ENCODE results near the gene P3H3.

The P3H3 gene

GRCh38 chr12:6807170-6807569 lies 21.0 kb upstream of the P3H3 start:
- no peak overlapping the region for H3K27ac ChIP-seq (ENCODE audit: low read length)
- H3K27me3 ChIP-seq (ENCODE audit: control insufficient read depth, insufficient read depth, low read length) = no peaks in the 10 kb centered on the region
- H3K4me1 ChIP-seq (ENCODE audit: control insufficient read depth, insufficient read depth, low read length) = no peaks in the 10 kb centered on the region
- no CpG with 5 or more reads among the region's 1 CpG for WGBS (ENCODE audit: insufficient coverage, insufficient read length)
- H3K9me3 ChIP-seq (ENCODE audit: control insufficient read depth, insufficient read depth, low read length) = no peaks in the 10 kb centered on the region
- H3K36me3 ChIP-seq (ENCODE audit: control insufficient read depth, insufficient read depth, low read length) = no peaks in the 10 kb centered on the region
- H3K4me3 ChIP-seq (ENCODE audit: low read length) = no peak overlapping the region
- no peak for DNase-seq (ENCODE audit: low read depth, low spot score)

DNA sequence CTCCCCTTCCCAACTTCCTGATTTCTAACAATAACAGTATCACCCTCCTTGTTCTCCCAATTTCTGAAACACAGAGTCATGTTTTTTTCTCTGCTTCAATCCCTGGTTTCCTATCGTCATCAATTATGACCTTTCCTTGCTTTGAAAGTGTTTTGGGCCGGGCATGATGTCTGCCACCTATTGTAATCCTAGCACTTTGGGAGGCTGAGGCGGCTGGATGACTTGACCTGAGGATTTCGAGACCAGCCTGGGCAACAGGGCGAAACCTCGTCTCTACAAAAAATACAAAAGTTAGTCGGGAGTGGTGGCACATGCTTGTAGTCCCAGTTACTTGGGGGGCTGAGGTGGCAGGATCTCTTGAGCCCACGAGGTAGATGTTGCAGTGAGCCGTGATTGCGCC lies 19.2 kb upstream of the P3H3 start:
- Histone ChIP-seq H3K36me3 (ENCODE audit: control insufficient read depth, insufficient read depth, low read length) (no peaks in the 10 kb centered on the region), H3K27me3 (ENCODE audit: control insufficient read depth, insufficient read depth, low read length) (no peaks in the 10 kb centered on the region), H3K4me3 (ENCODE audit: low read length) (no peak overlapping the region), H3K27ac (ENCODE audit: low read length) (no peak overlapping the region), H3K9me3 (ENCODE audit: control insufficient read depth, insufficient read depth, low read length) (no peaks in the 10 kb centered on the region), H3K4me1 (ENCODE audit: control insufficient read depth, insufficient read depth, low read length) (no peaks in the 10 kb centered on the region)
- DNase-seq (ENCODE audit: low read depth, low spot score) = no peak
- WGBS (ENCODE audit: insufficient coverage, insufficient read length) = no CpG with 5 or more reads among the region's 10 CpGs

DNA sequence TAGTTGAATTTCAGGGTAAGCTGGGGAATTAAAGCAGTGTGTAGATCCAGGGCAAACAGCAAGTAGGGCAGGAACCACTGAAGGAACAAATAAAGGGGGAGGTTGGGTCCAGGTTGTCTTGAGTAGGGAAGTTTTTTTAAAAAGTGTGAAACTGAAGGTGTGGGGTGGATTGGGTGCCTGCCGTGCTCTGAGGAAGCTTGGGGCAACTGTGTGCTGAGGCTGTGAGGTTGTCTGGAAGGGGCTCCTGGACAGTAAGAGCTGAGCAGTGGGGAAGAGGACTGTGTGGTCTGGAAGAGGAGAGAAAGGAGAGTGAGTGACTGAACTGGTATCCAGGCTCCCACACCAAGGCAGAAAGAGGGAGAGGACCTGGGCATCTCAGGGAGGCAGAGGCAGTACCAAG lies 17.4 kb upstream of the P3H3 start:
- Histone ChIP-seq H3K4me3 (ENCODE audit: low read length) (no peak overlapping the region), H3K4me1 (ENCODE audit: control insufficient read depth, insufficient read depth, low read length) (no peaks in the 10 kb centered on the region), H3K9me3 (ENCODE audit: control insufficient read depth, insufficient read depth, low read length) (no peaks in the 10 kb centered on the region), H3K27me3 (ENCODE audit: control insufficient read depth, insufficient read depth, low read length) (no peaks in the 10 kb centered on the region), H3K36me3 (ENCODE audit: control insufficient read depth, insufficient read depth, low read length) (no peaks in the 10 kb centered on the region), H3K27ac (ENCODE audit: low read length) (no peak overlapping the region)
- no peak for DNase-seq (ENCODE audit: low read depth, low spot score)
- no CpG with 5 or more reads among the region's 1 CpG for WGBS (ENCODE audit: insufficient coverage, insufficient read length)

- no peak for DNase-seq (ENCODE audit: low read depth, low spot score)
- no peak overlapping the region for H3K27ac ChIP-seq (ENCODE audit: low read length)
- no peaks in the 10 kb centered on the region for H3K27me3 ChIP-seq (ENCODE audit: control insufficient read depth, insufficient read depth, low read length)
- no CpG with 5 or more reads among the region's 4 CpGs for WGBS (ENCODE audit: insufficient coverage, insufficient read length)
- H3K4me3 ChIP-seq (ENCODE audit: low read length) = no peak overlapping the region
- no peaks in the 10 kb centered on the region for H3K9me3 ChIP-seq (ENCODE audit: control insufficient read depth, insufficient read depth, low read length)
- no peaks in the 10 kb centered on the region for H3K36me3 ChIP-seq (ENCODE audit: control insufficient read depth, insufficient read depth, low read length)
- peaks cover 5% of the 10 kb centered on the region for H3K4me1 ChIP-seq (ENCODE audit: control insufficient read depth, insufficient read depth, low read length)
Measured at GRCh38 chr12:6813363-6813762, 14.8 kb upstream of the P3H3 start.

DNA sequence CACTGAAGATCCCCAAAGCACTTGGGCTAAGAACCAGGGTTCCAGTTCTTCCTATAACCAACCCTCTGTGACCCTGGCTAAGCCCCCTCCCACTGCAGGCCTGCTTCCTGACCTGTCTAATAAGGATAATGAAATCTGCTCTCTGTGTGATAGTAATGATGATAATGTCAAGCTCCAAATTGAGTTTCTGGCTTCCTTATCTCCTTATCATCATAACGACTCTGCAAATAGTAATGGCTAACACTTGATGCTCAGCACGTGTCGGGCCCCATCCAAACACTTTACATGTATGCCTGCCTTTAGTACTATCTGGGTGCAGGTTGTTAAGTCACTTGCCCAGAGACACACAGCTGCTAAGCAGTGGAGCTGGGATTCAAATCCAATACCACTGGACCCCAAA lies 11.6 kb upstream of the P3H3 start:
- no CpG with 5 or more reads among the region's 3 CpGs for WGBS (ENCODE audit: insufficient coverage, insufficient read length)
- H3K4me3 ChIP-seq (ENCODE audit: low read length) = no peak overlapping the region
- no peaks in the 10 kb centered on the region for H3K9me3 ChIP-seq (ENCODE audit: control insufficient read depth, insufficient read depth, low read length)
- H3K27ac ChIP-seq (ENCODE audit: low read length) = no peak overlapping the region
- H3K4me1 ChIP-seq (ENCODE audit: control insufficient read depth, insufficient read depth, low read length) = peaks cover 16% of the 10 kb centered on the region
- no peaks in the 10 kb centered on the region for H3K27me3 ChIP-seq (ENCODE audit: control insufficient read depth, insufficient read depth, low read length)
- H3K36me3 ChIP-seq (ENCODE audit: control insufficient read depth, insufficient read depth, low read length) = no peaks in the 10 kb centered on the region
- DNase-seq (ENCODE audit: low read depth, low spot score) = no peak

- no peaks in the 10 kb centered on the region for H3K27me3 ChIP-seq (ENCODE audit: control insufficient read depth, insufficient read depth, low read length)
- H3K4me1 ChIP-seq (ENCODE audit: control insufficient read depth, insufficient read depth, low read length) = peaks cover 16% of the 10 kb centered on the region
- H3K9me3 ChIP-seq (ENCODE audit: control insufficient read depth, insufficient read depth, low read length) = no peaks in the 10 kb centered on the region
- H3K36me3 ChIP-seq (ENCODE audit: control insufficient read depth, insufficient read depth, low read length) = no peaks in the 10 kb centered on the region
- H3K27ac ChIP-seq (ENCODE audit: low read length) = no peak overlapping the region
- H3K4me3 ChIP-seq (ENCODE audit: low read length) = no peak overlapping the region
- no peak for DNase-seq (ENCODE audit: low read depth, low spot score)
- WGBS (ENCODE audit: insufficient coverage, insufficient read length) = no CpG with 5 or more reads among the region's 8 CpGs
Measured at GRCh38 chr12:6817098-6817497, 11.1 kb upstream of the P3H3 start.

DNA sequence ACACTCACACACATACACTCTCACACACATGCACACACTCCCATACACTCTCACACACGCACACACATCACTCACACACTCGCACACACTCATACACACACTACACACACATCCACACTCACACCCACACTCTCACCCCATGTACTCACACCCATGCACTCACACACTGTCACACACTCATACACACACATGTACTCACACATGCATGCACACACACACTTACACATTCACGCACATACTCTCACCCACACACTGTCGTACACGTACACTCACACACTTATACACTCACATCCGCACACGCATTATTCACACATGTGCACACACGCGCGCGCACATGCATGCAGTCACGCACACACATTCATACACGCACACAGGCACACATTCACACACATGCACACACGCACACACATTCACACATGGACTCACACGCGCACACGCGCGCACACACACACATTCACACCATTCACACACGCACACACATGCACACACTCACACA lies 10.5 kb upstream of the P3H3 start:
- H3K4me3 ChIP-seq (ENCODE audit: low read length) = no peak overlapping the region
- H3K36me3 ChIP-seq (ENCODE audit: control insufficient read depth, insufficient read depth, low read length) = no peaks in the 10 kb centered on the region
- no peak overlapping the region for H3K27ac ChIP-seq (ENCODE audit: low read length)
- 100% methylated on average over 18 of the region's 20 CpGs for WGBS (ENCODE audit: insufficient coverage, insufficient read length)
- peaks cover 18% of the 10 kb centered on the region for H3K4me1 ChIP-seq (ENCODE audit: control insufficient read depth, insufficient read depth, low read length)
- H3K27me3 ChIP-seq (ENCODE audit: control insufficient read depth, insufficient read depth, low read length) = no peaks in the 10 kb centered on the region
- DNase-seq (ENCODE audit: low read depth, low spot score) = no peak
- H3K9me3 ChIP-seq (ENCODE audit: control insufficient read depth, insufficient read depth, low read length) = no peaks in the 10 kb centered on the region

- H3K4me1 ChIP-seq (ENCODE audit: control insufficient read depth, insufficient read depth, low read length) = peaks cover 18% of the 10 kb centered on the region
- H3K27ac ChIP-seq (ENCODE audit: low read length) = no peak overlapping the region
- no peak for DNase-seq (ENCODE audit: low read depth, low spot score)
- H3K36me3 ChIP-seq (ENCODE audit: control insufficient read depth, insufficient read depth, low read length) = no peaks in the 10 kb centered on the region
- H3K27me3 ChIP-seq (ENCODE audit: control insufficient read depth, insufficient read depth, low read length) = no peaks in the 10 kb centered on the region
- no peak overlapping the region for H3K4me3 ChIP-seq (ENCODE audit: low read length)
- no peaks in the 10 kb centered on the region for H3K9me3 ChIP-seq (ENCODE audit: control insufficient read depth, insufficient read depth, low read length)
- no CpG with 5 or more reads among the region's 10 CpGs for WGBS (ENCODE audit: insufficient coverage, insufficient read length)
Measured at GRCh38 chr12:6818222-6818621, 10.0 kb upstream of the P3H3 start.

DNA sequence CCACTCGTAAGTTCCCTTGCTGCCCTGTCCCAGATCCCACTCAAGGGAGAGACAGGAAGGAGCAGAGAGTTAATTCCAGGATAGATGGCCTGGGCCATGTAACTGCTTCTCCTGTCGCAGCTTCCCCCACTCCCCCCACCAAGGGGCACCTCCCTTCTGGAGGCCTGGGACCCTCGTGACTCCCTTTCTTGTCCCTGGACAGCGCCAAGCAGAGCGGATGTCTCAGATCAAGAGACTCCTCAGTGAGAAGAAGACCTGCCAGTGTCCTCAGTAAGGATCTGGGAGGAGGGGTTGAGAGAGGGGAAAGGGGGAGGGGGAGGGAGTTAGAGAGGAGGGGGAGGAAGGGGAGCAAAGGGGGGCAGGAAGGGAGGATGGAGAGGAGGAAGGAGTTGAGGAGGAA lies 9.6 kb upstream of the P3H3 start:
- Histone ChIP-seq H3K27me3 (ENCODE audit: control insufficient read depth, insufficient read depth, low read length) (no peaks in the 10 kb centered on the region), H3K27ac (ENCODE audit: low read length) (no peak overlapping the region), H3K36me3 (ENCODE audit: control insufficient read depth, insufficient read depth, low read length) (no peaks in the 10 kb centered on the region), H3K4me3 (ENCODE audit: low read length) (no peak overlapping the region), H3K9me3 (ENCODE audit: control insufficient read depth, insufficient read depth, low read length) (no peaks in the 10 kb centered on the region), H3K4me1 (ENCODE audit: control insufficient read depth, insufficient read depth, low read length) (peaks cover 19% of the 10 kb centered on the region)
- DNase-seq (ENCODE audit: low read depth, low spot score) = no peak
- WGBS (ENCODE audit: insufficient coverage, insufficient read length) = no CpG with 5 or more reads among the region's 5 CpGs

DNA sequence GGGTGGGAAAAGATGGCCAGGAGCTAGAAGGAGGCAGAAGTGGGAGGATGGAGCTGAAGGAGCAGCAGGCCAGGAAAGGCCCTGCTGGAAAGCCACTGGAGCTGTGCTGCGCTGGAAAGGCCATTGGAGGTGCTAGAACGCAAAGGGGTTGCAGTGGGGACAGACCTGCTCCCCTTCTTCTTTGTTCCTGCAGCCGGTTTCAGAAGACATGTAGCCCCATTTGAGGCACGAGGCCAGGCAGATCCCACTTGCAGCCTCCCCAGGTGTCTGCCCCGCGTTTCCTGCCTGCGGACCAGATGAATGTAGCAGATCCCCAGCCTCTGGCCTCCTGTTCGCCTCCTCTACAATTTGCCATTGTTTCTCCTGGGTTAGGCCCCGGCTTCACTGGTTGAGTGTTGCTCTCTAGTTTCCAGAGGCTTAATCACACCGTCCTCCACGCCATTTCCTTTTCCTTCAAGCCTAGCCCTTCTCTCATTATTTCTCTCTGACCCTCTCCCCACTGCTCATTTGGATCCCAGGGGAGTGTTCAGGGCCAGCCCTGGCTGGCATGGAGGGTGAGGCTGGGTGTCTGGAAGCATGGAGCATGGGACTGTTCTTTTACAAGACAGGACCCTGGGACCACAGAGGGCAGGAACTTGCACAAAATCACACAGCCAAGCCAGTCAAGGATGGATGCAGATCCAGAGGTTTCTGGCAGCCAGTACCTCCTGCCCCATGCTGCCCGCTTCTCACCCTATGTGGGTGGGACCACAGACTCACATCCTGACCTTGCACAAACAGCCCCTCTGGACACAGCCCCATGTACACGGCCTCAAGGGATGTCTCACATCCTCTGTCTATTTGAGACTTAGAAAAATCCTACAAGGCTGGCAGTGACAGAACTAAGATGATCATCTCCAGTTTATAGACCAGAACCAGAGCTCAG lies 8.8 kb upstream of the P3H3 start:
- Histone ChIP-seq H3K27ac (ENCODE audit: low read length) (no peak overlapping the region), H3K9me3 (ENCODE audit: control insufficient read depth, insufficient read depth, low read length) (no peaks in the 10 kb centered on the region), H3K36me3 (ENCODE audit: control insufficient read depth, insufficient read depth, low read length) (no peaks in the 10 kb centered on the region), H3K4me3 (ENCODE audit: low read length) (no peak overlapping the region), H3K27me3 (ENCODE audit: control insufficient read depth, insufficient read depth, low read length) (no peaks in the 10 kb centered on the region), H3K4me1 (ENCODE audit: control insufficient read depth, insufficient read depth, low read length) (peaks cover 19% of the 10 kb centered on the region)
- no peak for DNase-seq (ENCODE audit: low read depth, low spot score)
- whole genome bisulfite sequencing (ENCODE audit: insufficient coverage, insufficient read length) = no CpG with 5 or more reads among the region's 13 CpGs

DNA sequence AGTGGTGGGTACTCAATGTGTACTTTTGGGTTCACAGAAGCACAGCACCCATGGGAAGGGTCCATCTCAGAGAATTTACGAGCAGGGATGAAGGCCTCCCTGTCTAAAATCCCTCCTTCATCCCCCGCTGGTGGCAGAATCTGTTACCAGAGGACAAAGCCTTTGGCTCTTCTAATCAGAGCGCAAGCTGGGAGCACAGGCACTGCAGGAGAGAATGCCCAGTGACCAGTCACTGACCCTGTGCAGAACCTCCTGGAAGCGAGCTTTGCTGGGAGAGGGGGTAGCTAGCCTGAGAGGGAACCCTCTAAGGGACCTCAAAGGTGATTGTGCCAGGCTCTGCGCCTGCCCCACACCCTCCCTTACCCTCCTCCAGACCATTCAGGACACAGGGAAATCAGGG lies 8.0 kb upstream of the P3H3 start:
- Histone ChIP-seq H3K36me3 (ENCODE audit: control insufficient read depth, insufficient read depth, low read length) (no peaks in the 10 kb centered on the region), H3K4me3 (ENCODE audit: low read length) (no peak overlapping the region), H3K27ac (ENCODE audit: low read length) (no peak overlapping the region), H3K27me3 (ENCODE audit: control insufficient read depth, insufficient read depth, low read length) (no peaks in the 10 kb centered on the region), H3K9me3 (ENCODE audit: control insufficient read depth, insufficient read depth, low read length) (no peaks in the 10 kb centered on the region), H3K4me1 (ENCODE audit: control insufficient read depth, insufficient read depth, low read length) (peaks cover 20% of the 10 kb centered on the region)
- WGBS (ENCODE audit: insufficient coverage, insufficient read length) = no CpG with 5 or more reads among the region's 5 CpGs
- DNase-seq (ENCODE audit: low read depth, low spot score) = no peak
